Liver (tissue), 9 donors: ENCODE data around the gene COX8A. TPM values are rescaled to one million over a fixed set of nuclear protein-coding genes. Genes with fewer than 3 reads are reported as not detected.
"Not testable (repeated sequence)": the region's sequence is repeated elsewhere in the genome, so short reads cannot be mapped to it uniquely, and the experiment has no call there.

Experiments used
- DNase-seq: peaks from one replicate; pipeline ENCODE4 v3.0.0-alpha.2; 2017; ENCODE audit warnings: low spot score
- H3K27ac ChIP-seq, 2 donors: one replicate each; pipeline ENCODE4 v1.7.0; 2013; ENCODE audit warnings: inconsistent platforms in 2 of 2, low read length in 2 of 2, control low read depth in 1 of 2, low read depth in 1 of 2, mild to moderate bottlenecking in 1 of 2
- H3K27me3 ChIP-seq, 4 donors: one replicate each; pipeline versions ENCODE4 v1.6.1 to v1.7.0; 2013; ENCODE audit warnings: low read length in 3 of 4, inconsistent platforms in 1 of 4, mild to moderate bottlenecking in 1 of 4, moderate library complexity in 1 of 4; ENCODE audit not compliant: control insufficient read depth in 4 of 4, insufficient read depth in 4 of 4
- H3K36me3 ChIP-seq, 4 donors: one replicate each; pipeline versions ENCODE4 v1.6.1 to v1.7.0; 2013; ENCODE audit warnings: low read length in 3 of 4, mild to moderate bottlenecking in 3 of 4, low read depth in 1 of 4, moderate library complexity in 1 of 4; ENCODE audit not compliant: control insufficient read depth in 4 of 4, insufficient read depth in 3 of 4
- H3K4me1 ChIP-seq, 4 donors: one replicate each; pipeline versions ENCODE4 v1.6.1 to v1.7.0; 2013; ENCODE audit warnings: low read length in 3 of 4, mild to moderate bottlenecking in 3 of 4, moderate library complexity in 1 of 4; ENCODE audit not compliant: control insufficient read depth in 4 of 4, insufficient read depth in 4 of 4
- H3K4me3 ChIP-seq, 3 donors: one replicate each; pipeline versions ENCODE4 v1.6.1 to v1.7.0; 2013; ENCODE audit warnings: low read length in 3 of 3, control low read depth in 1 of 3, low read depth in 1 of 3, mild to moderate bottlenecking in 1 of 3
- H3K9ac ChIP-seq, 2 donors: one replicate each; pipeline ENCODE4 v1.7.0; 2013; ENCODE audit warnings: low read length in 2 of 2, mild to moderate bottlenecking in 2 of 2, moderate library complexity in 2 of 2, control low read depth in 1 of 2, low read depth in 1 of 2
- H3K9me3 ChIP-seq, 4 donors: one replicate each; pipeline versions ENCODE4 v1.6.1 to v1.7.0; 2013; ENCODE audit warnings: low read length in 3 of 4; ENCODE audit not compliant: control insufficient read depth in 4 of 4
- ATF3 ChIP-seq: IDR thresholded peaks from 2 replicates; pipeline ENCODE4 v1.6.1; 2016; ENCODE audit warnings: antibody characterized with exemption
- EGR1 ChIP-seq, 2 donors: IDR thresholded peaks; 2 replicates each; pipeline ENCODE4 v1.6.1; 2016 to 2018; ENCODE audit warnings: antibody characterized with exemption in 2 of 2, low read depth in 2 of 2
- FOXA1 ChIP-seq: IDR thresholded peaks from 2 replicates; pipeline ENCODE4 v1.6.1; 2016; ENCODE audit warnings: antibody characterized with exemption
- FOXA2 ChIP-seq: IDR thresholded peaks from 2 replicates; pipeline ENCODE4 v1.6.1; 2016; ENCODE audit warnings: antibody characterized with exemption
- GABPA ChIP-seq, 2 donors: IDR thresholded peaks in 1 of 2; conservative IDR thresholded peaks in 1 of 2; 2 replicates each; pipeline ENCODE4 v1.6.1; 2016; ENCODE audit warnings: antibody characterized with exemption in 2 of 2, mild to moderate bottlenecking in 1 of 2, moderate library complexity in 1 of 2
- HNF4A ChIP-seq, 2 donors: conservative IDR thresholded peaks; 2 replicates each; pipeline ENCODE4 v1.6.1; 2016; ENCODE audit warnings: antibody characterized with exemption in 2 of 2, mild to moderate bottlenecking in 2 of 2
- HNF4G ChIP-seq: IDR thresholded peaks from 2 replicates; pipeline ENCODE4 v1.6.1; 2016; ENCODE audit warnings: antibody characterized with exemption
- MAX ChIP-seq: IDR thresholded peaks from 2 replicates; pipeline ENCODE4 v1.6.1; 2016; ENCODE audit warnings: antibody characterized with exemption
- NR2F2 ChIP-seq: IDR thresholded peaks from 2 replicates; pipeline ENCODE4 v1.6.1; 2016; ENCODE audit warnings: antibody characterized with exemption
- RAD21 ChIP-seq, 2 donors: IDR thresholded peaks; 2 replicates each; pipeline ENCODE4 v1.6.1; 2016; ENCODE audit warnings: antibody characterized with exemption in 2 of 2, mild to moderate bottlenecking in 2 of 2
- RXRA ChIP-seq, 2 donors: IDR thresholded peaks; 2 replicates each; pipeline ENCODE4 v1.6.1; 2017 to 2018; ENCODE audit warnings: antibody characterized with exemption in 2 of 2, mild to moderate bottlenecking in 1 of 2
- SP1 ChIP-seq: IDR thresholded peaks from 2 replicates; pipeline ENCODE4 v1.6.1; 2018; ENCODE audit warnings: antibody characterized with exemption, mild to moderate bottlenecking
- YY1 ChIP-seq: IDR thresholded peaks from 2 replicates; pipeline ENCODE4 v1.6.1; 2016; ENCODE audit warnings: antibody characterized with exemption, mild to moderate bottlenecking
- ZBTB33 ChIP-seq: IDR thresholded peaks from 2 replicates; pipeline ENCODE4 v1.6.1; 2016; ENCODE audit warnings: antibody characterized with exemption
- WGBS: extraction: QIAGEN DNeasy Blood & Tissue Kit; methylation state at CpG from one replicate; pipeline ENCODE4 v1.1.7; 2013; 5-methylcytosine and 5-hydroxymethylcytosine counted together
- polyA plus RNA-seq, 2 donors: library from polyadenylated mRNA; stranded (reverse) in 1 of 2; unstranded in 1 of 2; fragments of 200-250 nt in 1 of 2; fragments of >200 nt in 1 of 2; fragmentation: Nextera tagmentation in 1 of 2; extraction: Ambion mirVana in 1 of 2; gene quantifications; one replicate each; pipeline versions ENCODE4 v1.2.1 to v1.2.3, GENCODE V29; 2013 to 2015
- total RNA-seq, 2 donors: library from RNA; depleted of rRNA; stranded (reverse); fragments of >200 nt; gene quantifications; one replicate each; pipeline ENCODE4 v1.2.3, GENCODE V29; 2014
- donor health status: healthy.
- donor health status: healthy.
- donor health status: healthy.
- donor health status: healthy.
- donor health status: healthy.

Gene COX8A
- total and polyA plus RNA-seq, 4 donors, result 250 to 586 (median 363) TPM

- H3K4me3 ChIP-seq, result no peak overlapping the region
- 72% methylated on average over 5 of the region's 5 CpGs for WGBS
- no peak for DNase-seq
Measured at GRCh38 chr11:63970902-63971301, 3.5 kb upstream of the COX8A start.

GRCh38 chr11:63973912-63974258 lies 535 bp upstream of the COX8A start:
- DNase-seq, H3K27me3 ChIP-seq, H3K36me3 ChIP-seq, H3K4me3 ChIP-seq, H3K27ac ChIP-seq, H3K9ac ChIP-seq, H3K9me3 ChIP-seq: not testable (repeated sequence)
- H3K4me1 ChIP-seq, result peaks cover 2 to 16% (median 13%) of the 10 kb centered on the region in 4 donors
- WGBS, result 63% methylated on average over 18 of the region's 18 CpGs

More at GRCh38 chr11:63970902-63971301, 3.5 kb upstream of the COX8A start:
- Histone ChIP-seq H3K9ac (no peak overlapping the region), H3K4me1 (peaks cover 2 to 7% (median 6%) of the 10 kb centered on the region in 4 donors), H3K27me3 (no peaks in the 10 kb centered on the region), H3K9me3 (no peaks in the 10 kb centered on the region), H3K36me3 (no peaks in the 10 kb centered on the region), H3K27ac (no peak overlapping the region)
- TF ChIP-seq RXRA (IDR thresholded peaks at IDR 0.05) (no peak), SP1 (peak; percentile 12)

- TF ChIP-seq ATF3, result no peak
- no peak for TF ChIP-seq EGR1 (IDR thresholded peaks at IDR 0.05; ENCODE audit: low read depth in 2 of 2)
- TF ChIP-seq NR2F2, result no peak
- no peak for TF ChIP-seq GABPA (IDR thresholded peaks at IDR 0.05 in 1 of 2, conservative IDR thresholded peaks at IDR 0.05 in 1 of 2)
- no peak for TF ChIP-seq MAX
- TF ChIP-seq HNF4G, result no peak
- TF ChIP-seq FOXA2, result no peak
- no peak for TF ChIP-seq ZBTB33
- TF ChIP-seq YY1, result no peak
- TF ChIP-seq HNF4A (conservative IDR thresholded peaks at IDR 0.05), result no peak
- no peak for TF ChIP-seq SP1
- no peak for TF ChIP-seq FOXA1
- no peak for TF ChIP-seq RXRA (IDR thresholded peaks at IDR 0.05)
- no peak for TF ChIP-seq RAD21 (IDR thresholded peaks at IDR 0.05)
Measured at GRCh38 chr11:63978551-63979239, 4.3 kb downstream of the COX8A start.

More at GRCh38 chr11:63978551-63979239, 4.3 kb downstream of the COX8A start:
- WGBS, result 89% methylated on average over 10 of the region's 10 CpGs
- no peak for DNase-seq
- Histone ChIP-seq H3K4me3 (no peak overlapping the region), H3K9me3 (no peaks in the 10 kb centered on the region), H3K27ac (no peak overlapping the region), H3K4me1 (peaks cover 2 to 16% (median 13%) of the 10 kb centered on the region in 4 donors), H3K27me3 (no peaks in the 10 kb centered on the region), H3K9ac (no peak overlapping the region), H3K36me3 (peaks cover 0 to 3% (median 0%) of the 10 kb centered on the region in 4 donors)
